Left colon (tissue), 2 donors: ENCODE results near the gene CPLX1. TPM values are rescaled to one million over a fixed set of nuclear protein-coding genes. Genes with fewer than 3 reads are reported as not detected.
"Not testable (repeated sequence)": the region's sequence is repeated elsewhere in the genome, so short reads cannot be mapped to it uniquely, and the experiment has no call there.

Experiments
- ATAC-seq: fragments of 200-7000 bp; cut with Tn5 transposase; one replicate; pipeline ENCODE4 v1.9.1; 2020; ENCODE audit warnings: mild to moderate bottlenecking, moderate library complexity
- DNase-seq, 2 donors: peaks; one replicate each; pipeline ENCODE4 v3.0.0-alpha.2; 2020
- intact Hi-C, 2 donors: fragments of 100-400 bp; cut with DNase I in 1 of 2; cut with micrococcal nuclease in 1 of 2; formaldehyde crosslinking; loops; one replicate each; pipeline versions ENCODE4 v1.11.2 to v1.14.0; 2022; cut with DNase I, micrococcal nuclease
- total RNA-seq, 2 donors: library from RNA; stranded (reverse); fragmentation: NEBNext Ultra II Directional; extraction: Animal tissue kit (Norgen Biotek cat#: 25700); gene quantifications; one replicate each; pipeline ENCODE4 v1.2.1, GENCODE V29; 2021
- donor health status: DM: no; HTN: no; CAD: no.
- donor health status: DM: yes; HTN: yes; CAD: no.

The CPLX1 gene
- total RNA-seq, 2 donors from 2014 or later, result 2.7 to 3.5 TPM

DNA sequence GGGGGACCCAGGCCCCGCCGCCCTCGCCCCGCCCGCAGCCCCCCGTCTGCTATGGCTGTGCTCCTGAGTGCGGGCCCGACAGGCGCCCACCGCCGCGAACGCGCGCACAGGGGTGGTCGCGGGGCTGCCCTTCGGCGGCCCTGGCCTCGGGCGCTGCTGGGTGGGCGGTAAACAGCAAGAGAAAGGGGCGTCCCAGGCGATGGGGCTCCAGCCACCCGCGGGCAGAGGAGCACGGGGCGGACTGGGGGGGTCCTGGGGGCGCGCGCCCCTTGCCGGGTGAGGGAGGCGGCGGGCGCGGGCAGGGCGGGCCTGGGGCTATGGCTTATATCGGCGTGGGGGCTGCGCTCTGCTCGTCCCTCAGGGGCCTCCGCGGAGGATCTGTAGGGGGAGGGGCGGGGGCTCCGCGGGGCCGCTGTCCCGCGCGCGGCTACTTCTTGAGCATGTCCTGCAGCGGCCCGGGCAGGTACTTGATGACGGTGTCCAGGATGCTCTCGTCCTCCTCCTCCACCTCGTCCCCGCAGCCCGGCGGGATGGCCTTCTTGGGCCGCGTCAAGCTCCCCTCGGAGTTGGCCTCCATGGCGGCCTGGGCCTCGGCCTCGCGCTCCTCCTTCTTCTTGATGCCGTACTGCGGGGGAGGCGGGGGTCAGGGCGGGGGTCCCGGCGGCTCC, 39.7 kb downstream of the CPLX1 start:
- no peak for DNase-seq
- intact Hi-C loops, result no loop called here
- no peak for ATAC-seq

DNA sequence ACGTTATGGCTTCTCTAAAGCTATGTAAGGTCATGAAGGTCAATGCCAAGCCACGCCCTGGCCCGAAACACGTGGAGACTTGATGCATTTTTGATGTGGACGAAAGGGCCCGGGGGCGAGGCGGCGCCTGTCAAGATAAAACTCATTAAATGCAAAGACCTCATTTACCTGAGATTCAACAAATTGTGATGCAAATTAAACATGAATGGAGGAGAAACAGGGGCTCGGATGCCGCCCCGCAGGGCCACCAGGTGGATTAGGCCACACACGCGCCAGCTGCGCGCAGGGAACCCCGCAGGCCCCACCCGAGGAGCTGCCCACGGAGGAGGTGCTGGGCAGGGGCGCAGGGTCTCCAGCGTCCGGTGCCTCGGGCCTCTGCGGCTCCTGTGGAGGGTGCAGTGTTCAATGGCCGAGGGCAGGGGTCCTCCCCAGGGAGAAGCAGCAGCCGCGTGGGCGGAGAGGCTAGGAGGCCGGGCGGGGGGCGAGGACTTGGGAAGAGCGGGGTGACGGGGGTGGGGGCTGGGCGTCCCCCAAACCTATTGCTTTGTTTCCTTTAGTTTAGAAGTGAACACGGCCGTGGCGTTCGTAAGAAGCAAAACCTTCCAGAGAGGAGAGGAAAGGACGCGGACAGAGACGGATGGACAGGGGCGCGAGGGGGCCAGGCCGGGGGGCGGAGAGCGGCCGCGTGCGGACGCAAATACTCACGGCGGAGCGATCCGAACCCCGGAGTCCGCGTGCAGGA, 40.4 kb downstream of the CPLX1 start:
- ATAC-seq (no peak), DNase-seq (no peak)
- intact Hi-C loops, result no loop called here

DNA sequence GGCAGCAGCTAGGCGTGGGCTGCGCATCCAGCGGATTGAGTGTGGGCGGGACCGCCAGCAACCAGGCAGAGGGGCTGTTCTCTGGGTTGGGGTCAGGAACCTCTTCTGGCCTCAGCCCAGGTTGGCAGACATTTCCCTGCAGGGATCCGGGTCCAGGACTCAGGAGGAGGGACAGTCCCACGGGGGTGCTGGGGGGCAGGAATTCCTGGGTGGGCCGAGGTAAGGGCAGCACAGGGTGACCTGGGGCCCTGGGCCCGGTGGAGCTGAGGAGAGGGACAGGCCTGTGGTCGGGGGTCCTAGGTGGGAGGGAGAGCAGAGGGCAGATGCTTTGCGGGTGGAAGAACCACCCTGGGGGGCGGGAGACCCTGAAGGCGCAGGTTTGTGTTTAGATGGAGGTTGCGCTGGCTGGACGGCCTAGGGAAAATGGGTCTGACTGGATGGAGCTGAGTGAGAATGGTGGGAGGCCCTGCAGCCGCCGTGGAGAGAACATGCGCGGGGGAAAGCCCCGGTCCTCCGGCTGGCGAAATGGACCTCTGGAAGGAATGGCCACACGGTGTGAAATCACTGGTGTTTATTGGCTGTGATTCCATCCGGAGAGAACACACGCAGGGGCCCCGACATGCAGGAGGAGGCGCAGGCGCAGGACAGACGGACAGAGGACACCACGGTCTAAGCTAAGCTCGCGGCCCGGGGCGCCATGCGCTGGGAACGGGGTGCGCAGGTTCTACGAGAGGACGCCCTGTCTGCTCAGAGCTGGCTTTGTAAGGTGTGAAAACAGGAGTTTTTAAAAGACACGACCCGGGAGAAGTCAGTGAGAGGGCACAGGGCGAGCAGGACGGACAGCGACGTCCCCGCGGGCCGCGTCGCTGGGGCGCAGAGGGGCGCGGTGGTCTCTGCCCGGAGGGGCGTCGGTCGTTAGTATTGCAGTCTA, 41.3 kb downstream of the CPLX1 start:
- DNase-seq (no peak), ATAC-seq (no peak)
- intact Hi-C loops, result no loop called here

DNA sequence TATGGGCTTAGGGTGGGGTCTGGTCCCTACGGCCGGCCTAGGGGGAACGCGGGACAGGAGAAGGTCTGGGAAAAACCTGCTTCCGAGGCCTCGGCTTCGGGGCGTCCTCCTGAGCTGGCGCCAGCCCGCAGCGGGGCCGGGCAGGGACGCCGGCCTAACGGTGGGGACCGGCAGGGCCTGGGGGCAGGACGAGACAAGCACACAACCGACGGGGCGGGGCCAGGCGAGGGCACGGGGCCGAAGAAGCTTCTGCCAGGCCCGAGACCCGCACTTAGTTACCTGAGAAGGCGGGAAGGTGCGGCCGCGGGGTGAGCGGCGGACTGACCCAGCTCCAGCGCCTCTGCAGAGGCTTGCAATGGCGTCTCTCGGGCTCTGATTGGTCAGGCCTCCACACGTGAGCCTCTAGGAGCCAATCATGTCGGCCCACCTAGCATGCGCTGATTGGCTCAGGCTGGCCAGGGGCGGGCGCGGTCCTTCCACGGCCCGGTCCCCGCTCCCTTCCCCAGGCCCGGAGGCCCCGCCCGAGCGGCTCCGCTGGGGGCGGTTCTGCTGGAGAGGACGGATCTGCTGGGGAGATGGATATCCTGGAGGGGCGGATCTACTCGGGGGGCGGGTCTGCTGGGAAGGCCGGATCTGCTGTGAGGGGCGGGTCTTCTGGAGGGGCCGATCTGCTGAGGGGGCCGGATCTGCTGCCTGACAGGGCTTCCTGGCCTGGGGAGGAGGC, 44.3 kb downstream of the CPLX1 start:
- DNase-seq, result peak; percentile 97 to 99
- intact Hi-C loops, result no loop called here

DNA sequence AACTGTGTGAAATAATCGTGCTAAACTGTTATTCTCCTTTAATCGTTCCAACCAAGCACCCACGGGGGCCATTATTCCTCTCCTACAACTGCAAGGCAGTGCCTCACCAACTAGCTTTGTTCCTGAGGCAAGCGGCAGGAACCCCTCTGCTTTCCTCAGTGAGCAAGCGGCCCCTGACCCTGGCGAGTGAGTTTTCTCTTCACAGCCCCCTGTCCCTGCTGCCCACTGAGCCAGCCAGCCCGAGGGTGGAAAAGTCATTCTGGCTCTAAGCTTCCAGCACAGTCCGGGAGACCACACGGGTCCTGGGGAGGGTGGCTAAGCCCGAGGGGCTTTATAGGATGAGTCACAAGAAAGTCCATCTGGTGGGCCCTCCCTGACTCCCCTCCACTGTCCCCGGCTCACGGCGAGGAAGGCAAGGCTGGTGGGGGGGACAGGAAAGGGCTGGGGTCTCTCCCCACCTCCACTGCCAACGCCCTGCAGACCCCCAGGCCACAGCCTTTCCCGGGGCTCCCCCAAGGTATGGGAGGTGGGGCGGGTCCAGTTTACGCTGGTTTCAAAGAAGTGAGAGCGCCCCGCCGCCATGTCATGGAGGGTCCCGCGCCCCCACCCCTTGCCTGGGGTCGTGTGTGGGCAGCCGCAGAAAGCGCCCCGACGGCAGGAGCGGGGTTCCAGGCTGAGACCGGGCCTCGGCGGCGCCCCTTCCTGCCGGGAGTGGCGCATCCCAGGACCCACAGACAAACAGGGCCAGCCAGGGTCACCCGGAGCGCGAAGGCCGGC, 45.0 kb downstream of the CPLX1 start:
- intact Hi-C loops, result no loop called here
- ATAC-seq (peak; percentile 18), DNase-seq (no peak)

More for the DNA sequence above, 44.3 kb downstream of the CPLX1 start:
- ATAC-seq, result peak; percentile 89

DNA sequence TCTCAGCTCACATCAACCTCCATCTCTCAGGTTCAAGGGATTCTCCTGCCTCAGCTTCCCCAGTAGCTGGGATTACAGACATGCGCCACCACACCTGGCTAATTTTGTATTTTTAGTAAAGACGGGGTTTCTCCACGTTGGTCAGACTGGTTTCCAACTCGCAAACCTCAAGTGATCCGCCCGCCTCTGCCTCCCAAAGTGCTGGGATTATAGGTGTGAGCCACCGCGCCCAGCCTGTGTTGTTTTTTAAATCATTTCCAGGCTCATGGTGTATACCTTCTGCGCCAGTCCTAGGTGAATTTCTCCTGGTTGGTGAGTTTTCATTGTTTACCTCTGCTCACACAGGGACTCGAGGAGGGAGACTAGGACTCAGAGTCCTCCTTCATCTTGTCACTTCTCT, 45.7 kb downstream of the CPLX1 start:
- ATAC-seq, intact Hi-C loops: not testable (repeated sequence)

DNA sequence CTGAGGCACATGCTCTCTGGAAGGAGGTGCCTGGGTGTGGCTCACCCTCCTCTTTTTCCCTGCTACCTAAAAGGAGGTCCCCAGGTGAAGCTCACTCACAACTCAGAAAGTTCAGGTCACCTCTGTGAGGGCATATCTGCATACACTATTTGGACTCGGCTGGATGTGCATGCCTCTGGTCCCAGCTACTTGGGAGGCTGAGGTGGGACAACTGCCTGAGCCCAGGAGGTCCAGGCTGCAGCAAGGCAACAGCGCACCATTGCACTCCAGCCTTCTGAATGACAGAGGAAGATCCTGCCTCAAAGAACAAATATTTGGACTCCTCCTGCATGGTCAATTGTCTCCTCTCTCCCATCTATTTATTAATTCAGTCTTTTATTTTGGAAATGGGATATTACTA, 46.4 kb downstream of the CPLX1 start:
- DNase-seq (no peak), ATAC-seq (no peak)
- intact Hi-C loops, result no loop called here

More for the DNA sequence above, 45.7 kb downstream of the CPLX1 start:
- not testable (repeated sequence) for DNase-seq

DNA sequence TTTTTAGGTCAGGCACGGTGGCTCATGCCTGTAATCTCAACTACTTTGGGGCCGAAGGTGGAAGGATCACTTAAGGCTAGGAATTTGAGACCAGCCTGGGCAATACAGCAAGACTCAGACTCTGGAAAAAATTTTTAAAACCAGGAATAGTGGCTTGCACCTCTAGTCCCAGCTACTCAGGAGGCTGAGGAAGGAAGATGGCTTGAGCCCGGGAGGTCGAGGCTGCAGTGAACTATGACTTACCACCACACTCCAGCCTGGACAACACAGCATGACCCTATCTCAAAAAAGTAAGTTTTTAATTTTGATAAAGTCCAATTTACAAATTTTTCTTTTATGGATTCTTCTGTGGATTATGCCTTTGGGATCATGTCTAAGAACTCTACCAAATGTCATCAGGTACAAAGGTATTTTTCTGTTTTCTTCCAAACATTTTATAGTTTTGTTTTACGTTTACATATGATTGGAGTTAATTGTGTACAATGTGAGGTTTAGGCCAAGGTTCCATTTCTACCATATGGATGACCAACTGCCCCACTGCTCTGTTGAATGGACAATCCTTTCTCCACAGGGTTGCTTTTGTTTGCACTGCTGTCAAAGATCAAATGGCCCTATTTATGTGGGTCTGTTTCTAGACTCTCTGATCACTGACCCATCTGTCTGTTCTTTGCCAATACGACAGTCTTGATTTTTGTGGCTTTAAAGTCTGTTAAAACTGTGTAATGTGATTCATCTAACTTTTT, 48.2 kb downstream of the CPLX1 start:
- ATAC-seq (no peak), DNase-seq (no peak)
- intact Hi-C loops, result no loop called here

DNA sequence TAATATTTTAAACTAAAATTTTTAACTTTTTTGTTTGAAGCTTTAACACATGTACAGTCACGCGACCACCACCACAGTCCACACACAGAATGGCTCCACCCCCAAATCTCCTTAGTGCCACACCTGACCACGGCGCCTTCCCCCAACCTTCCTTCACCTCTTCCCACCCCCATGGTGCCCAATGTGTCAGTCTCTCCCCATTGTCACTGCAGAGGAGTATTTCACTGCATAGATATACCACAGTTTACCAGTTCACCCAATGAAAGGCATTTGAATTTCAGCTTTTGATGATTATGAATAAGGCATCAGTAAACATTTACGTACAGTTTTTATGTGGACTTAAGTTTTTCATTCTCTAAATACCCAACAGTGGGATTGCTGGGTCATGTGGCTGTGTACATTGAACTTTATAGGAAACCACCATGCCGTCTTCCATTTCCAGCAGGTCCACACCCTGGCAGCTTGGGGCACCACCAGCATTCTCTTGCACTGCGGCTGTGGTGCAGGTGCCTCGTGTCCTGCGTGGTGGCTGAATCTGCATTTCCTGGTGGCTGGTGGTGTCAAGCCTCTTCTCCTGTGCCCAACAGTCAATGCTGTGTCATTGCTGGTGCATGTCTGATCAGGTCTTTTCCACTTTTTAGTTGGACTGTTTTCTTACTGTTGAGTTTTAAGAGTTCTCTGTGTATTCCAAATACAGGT, 49.0 kb downstream of the CPLX1 start:
- no peak for DNase-seq
- intact Hi-C loops, result no loop called here
- no peak for ATAC-seq

DNA sequence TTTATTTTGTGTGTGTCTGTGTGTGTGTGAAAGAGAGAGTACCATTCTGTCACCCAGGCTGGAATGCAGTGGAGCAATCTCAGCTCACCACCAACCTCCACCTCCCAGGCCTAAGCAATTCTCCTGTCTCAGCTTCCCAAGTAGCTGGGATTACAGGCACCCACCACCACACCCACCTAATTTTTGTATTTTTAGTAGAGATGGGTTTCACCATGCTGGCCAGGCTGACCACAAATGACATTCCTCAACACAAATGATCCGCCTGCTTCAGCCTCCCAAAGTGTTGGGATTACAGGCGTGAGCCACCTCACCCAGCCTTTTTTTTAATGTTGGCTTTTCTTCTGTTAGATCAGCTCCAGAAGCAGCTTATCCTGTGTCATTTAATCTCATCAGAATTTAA, 50.4 kb downstream of the CPLX1 start:
- ATAC-seq, DNase-seq, intact Hi-C loops: not testable (repeated sequence)

DNA sequence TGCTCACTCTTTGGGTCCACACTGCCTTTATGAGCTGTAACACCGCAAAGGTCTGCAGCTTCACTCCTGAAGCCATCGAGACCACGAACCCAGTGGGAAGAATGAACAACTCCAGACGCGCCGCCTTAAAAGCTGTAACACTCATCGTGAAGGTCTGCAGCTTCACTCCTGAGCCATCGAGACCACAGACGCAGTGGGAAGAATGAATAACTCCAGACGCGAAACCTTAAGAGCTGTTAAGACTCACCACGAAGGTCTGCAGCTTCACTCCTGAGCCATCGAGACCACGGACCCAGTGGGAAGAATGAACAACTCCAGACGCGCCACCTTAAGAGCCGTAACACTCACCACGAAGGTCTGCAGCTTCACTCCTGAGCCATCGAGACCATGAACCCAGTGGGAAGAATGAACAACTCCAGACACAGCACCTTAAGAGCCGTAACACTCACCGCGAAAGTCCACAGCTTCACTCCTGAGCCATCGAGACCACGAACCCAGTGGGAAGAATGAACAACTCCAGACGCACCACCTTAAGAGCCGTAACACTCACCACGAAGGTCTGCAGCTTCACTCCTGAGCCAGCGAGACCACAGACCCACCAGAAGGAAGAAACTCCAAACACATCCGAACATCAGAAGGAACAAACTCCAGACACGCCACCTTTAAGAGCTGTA, 51.4 kb downstream of the CPLX1 start:
- intact Hi-C loops, DNase-seq, ATAC-seq: not testable (repeated sequence)

DNA sequence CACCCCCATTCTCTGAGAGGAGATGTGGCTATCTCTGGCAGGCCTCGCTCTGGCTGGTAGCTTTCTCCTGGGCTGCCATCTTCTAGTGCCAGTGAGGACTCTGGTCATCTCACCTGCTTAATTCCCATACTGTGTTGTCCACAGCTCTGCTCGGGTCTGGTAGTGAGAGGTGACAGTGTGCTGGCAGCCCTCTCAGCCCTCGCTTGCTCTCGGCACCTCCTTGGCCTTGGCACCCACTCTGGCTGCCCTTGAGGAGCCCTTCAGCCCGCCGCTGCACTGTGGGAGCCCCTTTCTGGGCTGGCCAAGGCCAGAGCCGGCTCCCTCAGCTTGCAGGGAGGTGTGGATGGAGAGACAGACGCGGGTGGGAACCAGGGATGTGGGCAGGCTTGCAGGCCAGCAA, 52.7 kb downstream of the CPLX1 start:
- peak; percentile 15 for ATAC-seq
- intact Hi-C loops, result no loop called here
- DNase-seq, result no peak

DNA sequence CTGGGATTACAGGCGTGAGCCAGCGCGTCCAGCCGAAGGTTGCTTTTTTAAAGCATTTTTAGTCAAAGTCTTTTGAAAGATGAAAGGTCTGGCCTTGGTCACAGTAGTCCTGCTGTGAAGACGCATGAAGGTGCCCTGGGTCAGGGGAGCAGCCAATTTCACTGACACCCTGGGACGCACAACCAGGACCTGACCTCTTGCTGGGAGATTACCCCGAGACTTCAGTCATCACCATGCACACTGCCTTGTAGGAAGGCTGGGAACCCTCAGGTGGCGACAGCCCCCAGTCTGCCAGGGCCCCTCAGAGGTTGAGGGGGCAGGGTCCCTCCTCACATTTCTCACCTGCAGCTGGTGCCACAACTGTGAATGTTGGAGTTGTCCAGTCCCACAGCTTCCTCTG, 53.2 kb downstream of the CPLX1 start:
- intact Hi-C loops, result no loop called here
- ATAC-seq (peak; percentile 18), DNase-seq (no peak)

DNA sequence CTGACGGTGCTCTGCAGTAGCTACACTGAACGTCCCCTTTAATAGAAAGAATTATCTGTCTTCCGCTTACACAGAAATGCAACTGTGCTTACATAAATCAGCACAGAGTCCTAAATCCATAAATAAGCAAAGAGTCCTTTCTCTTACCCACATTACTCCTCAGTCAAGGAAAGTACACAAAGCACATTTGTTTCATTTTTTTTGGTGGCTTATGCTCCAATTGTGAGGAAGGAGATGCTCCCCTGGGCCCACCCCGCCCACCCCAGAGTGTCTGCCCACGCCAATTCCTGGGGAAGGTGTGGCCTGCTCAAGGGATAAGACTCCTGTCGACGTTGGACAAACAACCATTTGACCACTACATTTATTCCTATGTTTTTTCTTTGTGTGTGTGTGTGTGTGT, 53.8 kb downstream of the CPLX1 start:
- DNase-seq (no peak), ATAC-seq (no peak)
- intact Hi-C loops, result no loop called here

DNA sequence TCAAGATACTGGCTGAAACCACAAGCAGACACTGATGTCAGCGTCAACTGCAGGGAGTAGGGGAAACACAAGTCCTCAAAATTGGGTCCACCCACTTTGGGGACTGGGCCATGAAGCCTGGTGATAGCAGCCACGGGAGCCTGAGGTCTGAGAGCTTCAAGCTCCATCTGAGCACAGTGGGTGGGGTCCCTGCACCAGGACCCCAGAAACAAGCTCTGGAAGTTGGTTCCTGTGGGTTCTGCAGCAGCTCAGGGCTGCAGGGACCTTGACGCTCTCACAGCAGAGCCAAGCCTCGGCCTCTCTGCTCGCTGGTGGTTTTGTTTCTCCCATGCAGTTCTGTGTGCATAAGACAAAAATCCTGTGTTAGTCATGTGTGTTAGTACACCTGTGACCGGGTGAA, 54.5 kb downstream of the CPLX1 start:
- DNase-seq (no peak), ATAC-seq (no peak)
- intact Hi-C loops, result no loop called here

DNA sequence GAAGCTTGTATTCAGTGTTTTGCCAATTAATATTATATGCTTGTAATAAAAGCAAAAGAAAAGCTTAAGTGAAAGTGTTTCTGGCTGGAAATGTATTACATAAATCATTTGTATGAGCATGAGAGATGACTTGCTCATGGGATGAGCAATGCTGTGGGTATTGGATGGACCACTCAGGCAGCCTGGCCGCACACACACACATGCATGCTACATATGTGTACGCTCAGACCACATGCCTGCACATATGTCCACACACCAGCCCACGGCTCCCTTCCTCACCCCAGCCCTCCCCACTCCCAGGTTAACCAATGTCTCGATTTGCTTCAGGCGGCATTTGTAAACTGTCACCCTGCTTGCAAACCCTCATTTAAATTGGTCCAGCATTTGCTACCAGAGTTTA, 55.9 kb downstream of the CPLX1 start:
- intact Hi-C loops, result no loop called here
- DNase-seq (no peak), ATAC-seq (no peak)
